Astrocyte (in vitro differentiated cells and primary cell): ENCODE data around the gene TNP2.

Experiments used
- CTCF ChIP-seq: IDR thresholded peaks from 2 replicates; pipeline ENCODE4 v1.5.1; 2011; ENCODE audit warnings: low read depth, mild to moderate bottlenecking, inconsistent platforms, low read length, moderate library complexity; ENCODE audit not compliant: insufficient read depth
- EZH2 ChIP-seq: IDR thresholded peaks from 2 replicates; pipeline ENCODE4 v1.6.1; 2012; ENCODE audit warnings: mild to moderate bottlenecking, low read length, inconsistent platforms; ENCODE audit not compliant: insufficient read depth

- no peak for TF ChIP-seq CTCF
- no peak for TF ChIP-seq EZH2
These were observed 15.8 kb downstream of the TNP2 start for GRCh38 chr16:11253009-11253994.
